ENCODE results near the gene SLC26A6. TPM values are rescaled to one million over a fixed set of nuclear protein-coding genes. Genes with fewer than 3 reads are reported as not detected.

The SLC26A6 gene
- total RNA-seq, 4 donors from 2014 or later = 7.7 to 9.4 (median 9.0) TPM

- TF ChIP-seq POLR2A (IDR thresholded peaks at IDR 0.05) = no peak
- TF ChIP-seq CTCF (IDR thresholded peaks at IDR 0.05) = no peak
- peaks cover 19 to 50% (median 23%) of the 10 kb centered on the region in 3 donors for H3K36me3 ChIP-seq
- peaks cover 54 to 100% (median 69%) of the 10 kb centered on the region in 3 donors for H3K4me1 ChIP-seq
- no peaks in the 10 kb centered on the region for H3K9me3 ChIP-seq
- no peak overlapping the region for H3K4me3 ChIP-seq
- H3K27ac ChIP-seq = peak overlapping the region; percentile 82 to 90 (median 89)
- intact Hi-C loops (cut with DNase I) = no loop called here
- peaks cover 0 to 28% (median 0%) of the 10 kb centered on the region in 4 donors for H3K27me3 ChIP-seq
- DNase-seq = no peak
- WGBS, 2 donors = 66 to 79% methylated on average over 5 to 7 of the region's 8 CpGs
Observed at GRCh38 chr3:48596676-48597407, 38.4 kb downstream of the SLC26A6 start.

GRCh38 chr3:48596157-48596556 lies 39.1 kb downstream of the SLC26A6 start:
- DNase-seq = no peak
- H3K36me3 ChIP-seq = peaks cover 15 to 49% (median 16%) of the 10 kb centered on the region in 3 donors
- no peak overlapping the region for H3K4me3 ChIP-seq
- intact Hi-C loops (cut with DNase I) = no loop called here
- H3K27me3 ChIP-seq = peaks cover 0 to 28% (median 0%) of the 10 kb centered on the region in 4 donors
- peaks cover 54 to 100% (median 69%) of the 10 kb centered on the region in 3 donors for H3K4me1 ChIP-seq
- H3K9me3 ChIP-seq = no peaks in the 10 kb centered on the region
- WGBS, 2 donors = 68 to 73% methylated on average over 4 to 5 of the region's 5 CpGs
- peak overlapping the region; percentile 82 to 90 (median 89) for H3K27ac ChIP-seq
- no peak for TF ChIP-seq CTCF (IDR thresholded peaks at IDR 0.05)
- no peak for TF ChIP-seq POLR2A (IDR thresholded peaks at IDR 0.05)

GRCh38 chr3:48595526-48596121 lies 39.6 kb downstream of the SLC26A6 start:
- Histone ChIP-seq H3K4me1 (peaks cover 54 to 95% (median 67%) of the 10 kb centered on the region in 3 donors), H3K27me3 (peaks cover 0 to 28% (median 0%) of the 10 kb centered on the region in 4 donors), H3K4me3 (peak overlapping the region in 3 of 4 donors; percentile 55 to 68 (median 57)), H3K36me3 (peaks cover 9 to 47% (median 11%) of the 10 kb centered on the region in 3 donors), H3K27ac (peak overlapping the region; percentile 82 to 90 (median 89)), H3K9me3 (no peaks in the 10 kb centered on the region)
- WGBS, 2 donors = 29 to 37% methylated on average over 3 to 6 of the region's 10 CpGs
- no peak for DNase-seq
- intact Hi-C loops (cut with DNase I) = no loop called here
- no peak for TF ChIP-seq POLR2A (IDR thresholded peaks at IDR 0.05)

- 0% methylated on average over 6 of the region's 35 CpGs; no CpG with 5 or more reads in 1 of the 2 donors for WGBS, 2 donors
- H3K4me3 ChIP-seq = peak within 1 kb of the TSS; percentile 40 to 68 (median 56)
Observed at GRCh38 chr3:48595075-48595525, 40.2 kb downstream of the SLC26A6 start, which contains the start of gene COL7A1. TSS of gene COL7A1 (minus strand) at chr3:48595329. CDS start at chr3:48595159, 170 bp downstream.

More at GRCh38 chr3:48595075-48595525, 40.2 kb downstream of the SLC26A6 start, which contains the start of gene COL7A1:
- peaks cover 50 to 90% (median 61%) of the 10 kb centered on the region in 3 donors for H3K4me1 ChIP-seq
- no peaks in the 10 kb centered on the region for H3K9me3 ChIP-seq
- DNase-seq = no peak
- H3K27me3 ChIP-seq = peaks cover 0 to 28% (median 0%) of the 10 kb centered on the region in 4 donors
- H3K36me3 ChIP-seq = peaks cover 4 to 42% (median 6%) of the 10 kb centered on the region in 3 donors
- intact Hi-C loops (cut with DNase I) = no loop called here
- no peak for TF ChIP-seq CTCF (IDR thresholded peaks at IDR 0.05)
- TF ChIP-seq POLR2A (IDR thresholded peaks at IDR 0.05) = peak in 1 of 4 donors; percentile 20
- H3K27ac ChIP-seq = peak within 1 kb of the TSS; percentile 82 to 90 (median 89)

Data from esophagus squamous epithelium (tissue), 5 donors.